GM12878 (cell line): Measurements from ENCODE around the gene BRAT1. TPM values are rescaled to one million over a fixed set of nuclear protein-coding genes. Genes with fewer than 3 reads are reported as not detected.

Experiments used
- ATAC-seq: fragments of 200-7000 bp; cut with Tn5 transposase; 3 replicates; pipeline ENCODE4 v1.9.1; 2020; ENCODE audit warnings: mild to moderate bottlenecking, moderate library complexity
- BruUV-seq: library from RNA; stranded (reverse); fragments of 400-500 nt; replicated peaks from 2 replicates; lab custom pipeline; 2021; lab: Mats Ljungman, UMichigan
- CTCF ChIA-PET: fragments of 300-600 bp; sonication (Branson Sonifier 250); formaldehyde crosslinking; extraction: SDS; loops from one replicate; lab custom pipeline; 2021; ENCODE audit warnings: inconsistent platforms; lab: Yijun Ruan, JAX
- POLR2A ChIA-PET: fragments of 350-600 bp; formaldehyde crosslinking; extraction: SDS; loops from one replicate; lab custom pipeline; 2021; ENCODE audit warnings: inconsistent platforms; lab: Charles Lee
- RAD21 ChIA-PET: fragments of 300-600 bp; sonication (Branson Sonifier 250); formaldehyde crosslinking; loops from one replicate; lab custom pipeline; 2023; ENCODE audit warnings: antibody characterized with exemption; ENCODE audit not compliant: unreplicated experiment; lab: Charles Lee
- SMC1A ChIA-PET: fragments of 300-600 bp; sonication (Branson Sonifier 250); formaldehyde crosslinking; loops from one replicate; lab custom pipeline; 2023; ENCODE audit not compliant: unreplicated experiment, uncharacterized antibody; lab: Charles Lee
- DNase-seq: peaks from one replicate; pipeline ENCODE4 v3.0.0-alpha.2; 2011; ENCODE audit warnings: low read depth, low spot score
- FAIRE-seq: peaks from 3 replicates; lab custom pipeline; 2011; peaks lifted over from hg19 to GRCh38; lab: Jason Lieb, UNC
- H2AFZ ChIP-seq: 2 replicates; pipeline ENCODE4 v1.6.0; 2011; ENCODE audit warnings: low read depth, low read length, control low read depth; ENCODE audit not compliant: control insufficient read depth
- H3K27ac ChIP-seq: 2 replicates; pipeline ENCODE4 v1.5.1; 2011; ENCODE audit warnings: control low read depth; ENCODE audit not compliant: control insufficient read depth, insufficient read depth
- H3K27me3 ChIP-seq, 2 experiments: replicated peaks in 1 of 2; 2 replicates each; pipeline versions ENCODE4 v1.6.0 to v1.6.1; 2011; ENCODE audit warnings: low read length in 1 of 2; ENCODE audit not compliant: control insufficient read depth in 2 of 2, insufficient read depth in 2 of 2
- H3K36me3 ChIP-seq, 2 experiments: 2 replicates each; pipeline ENCODE4 v1.5.1; 2011; ENCODE audit warnings: low read length in 1 of 2; ENCODE audit not compliant: control insufficient read depth in 2 of 2, insufficient read depth in 2 of 2
- H3K4me1 ChIP-seq: 2 replicates; pipeline ENCODE4 v1.6.1; 2011; ENCODE audit warnings: mild to moderate bottlenecking, low read length, moderate library complexity, mixed read lengths; ENCODE audit not compliant: control insufficient read depth, insufficient read depth
- H3K4me2 ChIP-seq: 2 replicates; pipeline ENCODE4 v1.6.0; 2011; ENCODE audit warnings: control low read depth; ENCODE audit not compliant: control insufficient read depth, insufficient read depth
- H3K4me3 ChIP-seq: fragments of 200-600 bp; sonication (generic); 2 replicates; pipeline ENCODE4 v1.5.1; 2016
- H3K79me2 ChIP-seq: 2 replicates; pipeline ENCODE4 v1.6.0; 2011; ENCODE audit warnings: low read length; ENCODE audit not compliant: control insufficient read depth, insufficient read depth
- H3K9ac ChIP-seq: 2 replicates; pipeline ENCODE4 v1.8.0; 2011; ENCODE audit warnings: low read length, control low read depth, mixed read lengths; ENCODE audit not compliant: control insufficient read depth, insufficient read depth
- H3K9me3 ChIP-seq: replicated peaks from 3 replicates; pipeline ENCODE4 v1.5.1; 2011; ENCODE audit warnings: mild to moderate bottlenecking, low read length; ENCODE audit not compliant: control insufficient read depth, insufficient read depth
- H4K20me1 ChIP-seq: 2 replicates; pipeline ENCODE4 v1.6.0; 2011; ENCODE audit not compliant: control insufficient read depth, insufficient read depth
- BMI1 ChIP-seq: fragments of 450-650 bp; IDR thresholded peaks from 2 replicates; pipeline ENCODE4 v1.6.1; 2016; ENCODE audit warnings: mild to moderate bottlenecking, moderate library complexity, borderline replicate concordance
- CBX3 ChIP-seq: fragments of 200-600 bp; sonication (generic); IDR thresholded peaks from 2 replicates; pipeline ENCODE4 v1.6.1; 2016; ENCODE audit warnings: low read depth, borderline replicate concordance
- DPF2 ChIP-seq: fragments of 450-650 bp; IDR thresholded peaks from 2 replicates; pipeline ENCODE4 v1.6.1; 2017; ENCODE audit warnings: mild to moderate bottlenecking
- KAT2A ChIP-seq: conservative IDR thresholded peaks from 2 replicates; pipeline ENCODE4 v1.6.1; 2011; ENCODE audit warnings: low read depth, low read length; ENCODE audit not compliant: control insufficient read depth
- MTA2 ChIP-seq: fragments of 450-650 bp; IDR thresholded peaks from 2 replicates; pipeline ENCODE4 v1.6.1; 2016; ENCODE audit warnings: low read depth, mild to moderate bottlenecking, moderate library complexity
- MYC ChIP-seq: IDR thresholded peaks from 2 replicates; pipeline ENCODE4 v1.6.1; 2011; ENCODE audit warnings: mild to moderate bottlenecking, low read length, moderate library complexity, inconsistent platforms; ENCODE audit not compliant: insufficient read depth, insufficient replicate concordance, insufficient read length, severe bottlenecking
- NR2F1 ChIP-seq: fragments of 450-650 bp; conservative IDR thresholded peaks from 2 replicates; pipeline ENCODE4 v1.6.1; 2017; ENCODE audit warnings: mild to moderate bottlenecking
- RELA ChIP-seq: fragments of 450-650 bp; IDR thresholded peaks from 2 replicates; pipeline ENCODE4 v1.8.0; 2014; ENCODE audit warnings: borderline replicate concordance; ENCODE audit not compliant: partially characterized antibody
- SMAD5 ChIP-seq: IDR thresholded peaks from 2 replicates; pipeline ENCODE4 v1.6.1; 2016; ENCODE audit warnings: antibody characterized with exemption, low read depth
- SUPT20H ChIP-seq: IDR thresholded peaks from 2 replicates; pipeline ENCODE4 v1.6.1; 2011; ENCODE audit warnings: low read depth, mild to moderate bottlenecking, low read length, moderate library complexity, borderline replicate concordance; ENCODE audit not compliant: control insufficient read depth
- TCF3 ChIP-seq: IDR thresholded peaks from 2 replicates; pipeline ENCODE4 v1.6.1; 2012; ENCODE audit warnings: low read depth, mild to moderate bottlenecking, low read length, borderline replicate concordance; ENCODE audit not compliant: insufficient read depth
- YY1 ChIP-seq: IDR thresholded peaks from 2 replicates; pipeline ENCODE4 v1.6.1; 2011; ENCODE audit warnings: low read depth, mild to moderate bottlenecking, low read length
- WGBS: methylation state at CpG from one replicate; pipeline ENCODE4 v1.1.6; 2016; ENCODE audit warnings: low lambda C conversion rate; ENCODE audit not compliant: insufficient replicate concordance, insufficient coverage; ENCODE audit errors: missing lambda C conversion rate; 5-methylcytosine and 5-hydroxymethylcytosine counted together
- in situ Hi-C: fragments of 300-500 bp; cut with MboI; formaldehyde crosslinking; loops from 9 replicates; pipeline ENCODE4 v1.14.3; 2018; ENCODE audit warnings: mixed read lengths
- intact Hi-C: fragments of 100-400 bp; cut with micrococcal nuclease; formaldehyde crosslinking; loops from one replicate; pipeline ENCODE4 v1.14.2; 2022; ENCODE audit not compliant: unreplicated experiment
- polyA plus RNA-seq, 11 experiments: library from polyadenylated mRNA; depleted of rRNA in 4 of 11; unstranded in 6 of 11; stranded (reverse) in 5 of 11; fragments of >200 nt; fragmentation: Nextera tagmentation in 4 of 11; fragmentation: Illumina TruSeq in 1 of 11; extraction: Ambion mirVana in 4 of 11; extraction: Trizol in 1 of 11; gene quantifications; 1 replicate in 1 of 11; 2 replicates in 10 of 11; pipeline versions ENCODE4 v1.2.1 to v1.2.3, GENCODE V29; 2011 to 2016; ENCODE audit warnings: inconsistent platforms in 2 of 11, missing spikeins in 2 of 11, low read depth in 1 of 11
- total RNA-seq, 4 experiments: library from RNA; depleted of rRNA in 3 of 4; stranded (reverse); fragments of >200 nt in 3 of 4; fragmentation: Illumina TruSeq in 1 of 4; extraction: Trizol in 1 of 4; gene quantifications; 2 replicates each; pipeline versions ENCODE4 v1.2.1 to v1.2.3, GENCODE V29; 2013 to 2021
- TF ChIP-seq, protein P1 (sequence below), 3 experiments: IDR thresholded peaks in 2 of 3; conservative IDR thresholded peaks in 1 of 3; 2 replicates each; pipeline ENCODE4 v1.5.1; 2011; ENCODE audit warnings: low read depth in 3 of 3, low read length in 3 of 3, mild to moderate bottlenecking in 3 of 3, control low read depth in 2 of 3, moderate library complexity in 2 of 3, inconsistent platforms in 1 of 3, mixed read lengths in 1 of 3; ENCODE audit not compliant: control insufficient read depth in 2 of 3, insufficient read depth in 1 of 3; ENCODE audit errors: extremely low read depth in 1 of 3
- TF ChIP-seq, protein P2 (sequence below): fragments of 450-650 bp; conservative IDR thresholded peaks from 2 replicates; pipeline ENCODE4 v1.6.1; 2017; ENCODE audit warnings: mild to moderate bottlenecking, moderate library complexity

Gene BRAT1
- total and polyA plus RNA-seq, 10 of the 15 experiments (the other 5 are each of a cell fraction or from before 2014, with no cell fraction given): 0.13 to 53.3 (median 16.0) TPM

DNA sequence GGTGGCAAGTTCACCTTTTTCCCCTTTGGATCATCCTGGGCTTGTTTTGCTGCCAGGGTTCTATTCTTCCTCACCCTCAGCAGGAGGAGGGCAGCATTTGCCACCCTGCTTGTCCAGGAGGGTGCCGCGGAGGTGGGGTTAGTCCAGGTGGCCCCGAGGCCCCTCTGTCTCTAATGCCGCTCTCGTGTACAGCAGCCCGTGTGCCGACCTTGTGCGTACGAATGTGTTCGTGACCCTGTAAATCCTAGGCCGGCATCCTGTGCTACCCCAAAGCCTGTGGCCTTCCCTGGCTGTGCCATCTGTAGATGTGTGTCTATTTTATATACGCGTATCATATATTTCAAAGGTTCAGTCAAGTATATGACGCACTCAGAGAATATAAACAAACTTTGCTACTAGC, 14.1 kb upstream of the BRAT1 start:
- 96% methylated on average over 14 of the region's 14 CpGs for WGBS
- no peaks in the 10 kb centered on the region for H3K9me3 ChIP-seq
- H3K4me1 ChIP-seq: peaks cover 23% of the 10 kb centered on the region
- no peak overlapping the region for H3K9ac ChIP-seq
- BruUV-seq: no TSS peak
- H3K36me3 ChIP-seq: peaks cover 0 to 5% of the 10 kb centered on the region in 2 experiments; a peak in 1 of 4 replicates
- no peak overlapping the region for H3K4me3 ChIP-seq
- intact Hi-C loops: loop anchor here (5.0 kb wide), 2 partner anchors 102 to 103 kb away; no protein-coding TSS in a partner anchor
- in situ Hi-C loops: no loop called here
- ChIA-PET RAD21 (no interaction called here), POLR2A (no interaction called here), SMC1A (interaction anchor here (3.7 kb wide), 1 partner anchor 141 kb away, joined by 29 read pairs; no protein-coding TSS in a partner anchor), CTCF (no interaction called here)
- FAIRE-seq: no peak
- ATAC-seq: no peak
- H3K27ac ChIP-seq: no peak overlapping the region
- no peak overlapping the region for H2AFZ ChIP-seq
- H3K79me2 ChIP-seq: no peaks in the 10 kb centered on the region
- TF ChIP-seq MYC (no peak), RELA (no peak), YY1 (no peak), SUPT20H (no peak), CBX3 (no peak), DPF2 (no peak), NR2F1 (no peak), MTA2 (no peak), TCF3 (no peak), BMI1 (no peak), KAT2A (no peak), SMAD5 (no peak)
- TF ChIP-seq, protein P1, sequence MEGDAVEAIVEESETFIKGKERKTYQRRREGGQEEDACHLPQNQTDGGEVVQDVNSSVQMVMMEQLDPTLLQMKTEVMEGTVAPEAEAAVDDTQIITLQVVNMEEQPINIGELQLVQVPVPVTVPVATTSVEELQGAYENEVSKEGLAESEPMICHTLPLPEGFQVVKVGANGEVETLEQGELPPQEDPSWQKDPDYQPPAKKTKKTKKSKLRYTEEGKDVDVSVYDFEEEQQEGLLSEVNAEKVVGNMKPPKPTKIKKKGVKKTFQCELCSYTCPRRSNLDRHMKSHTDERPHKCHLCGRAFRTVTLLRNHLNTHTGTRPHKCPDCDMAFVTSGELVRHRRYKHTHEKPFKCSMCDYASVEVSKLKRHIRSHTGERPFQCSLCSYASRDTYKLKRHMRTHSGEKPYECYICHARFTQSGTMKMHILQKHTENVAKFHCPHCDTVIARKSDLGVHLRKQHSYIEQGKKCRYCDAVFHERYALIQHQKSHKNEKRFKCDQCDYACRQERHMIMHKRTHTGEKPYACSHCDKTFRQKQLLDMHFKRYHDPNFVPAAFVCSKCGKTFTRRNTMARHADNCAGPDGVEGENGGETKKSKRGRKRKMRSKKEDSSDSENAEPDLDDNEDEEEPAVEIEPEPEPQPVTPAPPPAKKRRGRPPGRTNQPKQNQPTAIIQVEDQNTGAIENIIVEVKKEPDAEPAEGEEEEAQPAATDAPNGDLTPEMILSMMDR (IDR thresholded peaks at IDR 0.05 in 2 of 3, conservative IDR thresholded peaks at IDR 0.05 in 1 of 3; ENCODE audit: control insufficient read depth in 2 of 3, extremely low read depth in 1 of 3, insufficient read depth in 1 of 3, low read depth in 3 of 3, low read length in 3 of 3): no peak
- TF ChIP-seq, protein P2, sequence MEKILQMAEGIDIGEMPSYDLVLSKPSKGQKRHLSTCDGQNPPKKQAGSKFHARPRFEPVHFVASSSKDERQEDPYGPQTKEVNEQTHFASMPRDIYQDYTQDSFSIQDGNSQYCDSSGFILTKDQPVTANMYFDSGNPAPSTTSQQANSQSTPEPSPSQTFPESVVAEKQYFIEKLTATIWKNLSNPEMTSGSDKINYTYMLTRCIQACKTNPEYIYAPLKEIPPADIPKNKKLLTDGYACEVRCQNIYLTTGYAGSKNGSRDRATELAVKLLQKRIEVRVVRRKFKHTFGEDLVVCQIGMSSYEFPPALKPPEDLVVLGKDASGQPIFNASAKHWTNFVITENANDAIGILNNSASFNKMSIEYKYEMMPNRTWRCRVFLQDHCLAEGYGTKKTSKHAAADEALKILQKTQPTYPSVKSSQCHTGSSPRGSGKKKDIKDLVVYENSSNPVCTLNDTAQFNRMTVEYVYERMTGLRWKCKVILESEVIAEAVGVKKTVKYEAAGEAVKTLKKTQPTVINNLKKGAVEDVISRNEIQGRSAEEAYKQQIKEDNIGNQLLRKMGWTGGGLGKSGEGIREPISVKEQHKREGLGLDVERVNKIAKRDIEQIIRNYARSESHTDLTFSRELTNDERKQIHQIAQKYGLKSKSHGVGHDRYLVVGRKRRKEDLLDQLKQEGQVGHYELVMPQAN: no peak
- H3K4me2 ChIP-seq: no peak overlapping the region
- DNase-seq: no peak
- no peaks in the 10 kb centered on the region for H3K27me3 ChIP-seq
- no peaks in the 10 kb centered on the region for H4K20me1 ChIP-seq
